Right cardiac atrium (tissue), 5 donors: ENCODE results near the gene TENT5C. TPM values are rescaled to one million over a fixed set of nuclear protein-coding genes. Genes with fewer than 3 reads are reported as not detected.

ENCODE experiments used
- ATAC-seq, 2 donors: fragments of 200-7000 bp; cut with Tn5 transposase; one replicate each; pipeline versions ENCODE4 v1.8.0 to v1.9.1; 2020; ENCODE audit warnings: moderate library complexity in 2 of 2, mild to moderate bottlenecking in 1 of 2
- DNase-seq, 3 donors: peaks; one replicate each; pipeline ENCODE4 v3.0.0-alpha.2; 2020
- H3K27ac ChIP-seq: one replicate; pipeline ENCODE4 v1.5.1; 2013; ENCODE audit warnings: mild to moderate bottlenecking, low read length, control low read depth, moderate library complexity
- H3K27me3 ChIP-seq: one replicate; pipeline ENCODE4 v1.6.1; 2013; ENCODE audit not compliant: control insufficient read depth, insufficient read depth
- H3K4me1 ChIP-seq: one replicate; pipeline ENCODE4 v1.6.1; 2013; ENCODE audit warnings: low read length; ENCODE audit not compliant: control insufficient read depth, insufficient read depth
- H3K4me3 ChIP-seq: one replicate; pipeline ENCODE4 v1.5.1; 2013; ENCODE audit warnings: low read length, control low read depth
- H3K9me3 ChIP-seq: one replicate; pipeline ENCODE4 v1.6.1; 2013; ENCODE audit warnings: low read length; ENCODE audit not compliant: control insufficient read depth
- WGBS: extraction: QIAGEN DNeasy Blood & Tissue Kit; methylation state at CpG from one replicate; pipeline ENCODE4 v1.1.7; 2013; 5-methylcytosine and 5-hydroxymethylcytosine counted together
- intact Hi-C, 4 donors: fragments of 100-400 bp; cut with DNase I; formaldehyde crosslinking; loops; one replicate each; pipeline versions ENCODE4 v1.11.0 to v1.14.0; 2022 to 2023
- polyA plus RNA-seq: library from polyadenylated mRNA; stranded (reverse); fragments of 200-250 nt; gene quantifications from one replicate; pipeline ENCODE4 v1.2.3, GENCODE V29; 2013
- total RNA-seq, 4 donors: library from RNA; stranded (reverse); fragmentation: NEBNext Ultra II Directional; extraction: Animal tissue kit (Norgen Biotek cat#: 25700); gene quantifications; one replicate each; pipeline ENCODE4 v1.2.1, GENCODE V29; 2021
- donor health status: healthy with polysubstance abuse.
- donor health status: DM: no; HTN: yes; CAD: no.
- donor health status: DM: no; HTN: no; CAD: no.
- donor health status: DM: no; HTN: yes; CAD: no; lungs with severe emphysema.
- donor health status: DM: yes; HTN: yes; CAD: no.

Gene TENT5C
- total and polyA plus RNA-seq, 5 donors = 9.5 to 33.1 (median 31.1) TPM

DNA sequence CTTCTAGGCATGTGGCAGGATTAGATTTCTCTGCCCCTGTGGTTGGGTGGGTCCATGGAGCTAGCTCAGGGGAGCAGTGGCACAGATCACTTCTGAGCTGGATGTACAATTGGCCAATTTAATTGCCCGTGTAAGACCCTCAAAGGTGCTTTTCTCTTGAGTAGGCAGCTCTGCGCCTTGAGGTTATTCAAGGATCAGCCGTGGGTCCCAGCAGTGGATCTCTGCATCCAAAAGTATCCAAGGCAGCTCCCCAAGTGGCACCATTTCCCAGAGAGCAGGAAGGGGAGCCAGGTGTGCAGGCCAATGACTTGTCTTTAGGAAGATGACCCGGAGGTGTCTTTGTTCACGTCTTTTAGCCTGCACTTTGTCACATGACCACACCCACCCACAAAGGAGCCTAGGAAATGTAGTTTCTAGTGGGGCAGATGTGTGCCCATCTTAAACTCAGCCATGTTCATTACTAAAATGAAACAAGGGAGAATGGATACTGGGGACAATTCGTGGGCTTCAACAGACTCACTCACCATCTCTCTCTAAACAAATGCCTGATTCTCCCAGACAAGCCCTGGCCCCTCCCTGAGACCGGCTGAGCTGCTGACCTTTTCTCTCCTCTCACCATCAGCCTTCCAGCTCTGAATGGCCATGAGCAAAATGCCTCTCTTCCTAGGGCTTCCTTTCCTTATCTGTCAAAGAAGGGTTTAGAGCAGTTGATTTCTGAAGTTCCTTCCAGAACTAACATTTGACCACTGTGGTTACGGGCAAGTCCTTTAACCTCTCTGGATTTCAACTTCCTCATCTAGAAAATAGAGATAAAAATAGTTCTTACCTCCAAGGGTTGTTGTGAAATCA is 41.4 kb upstream of the TENT5C start:
- Histone ChIP-seq H3K27ac (no peak overlapping the region), H3K4me3 (no peak overlapping the region), H3K9me3 (no peaks in the 10 kb centered on the region), H3K27me3 (no peaks in the 10 kb centered on the region), H3K4me1 (no peaks in the 10 kb centered on the region)
- no peak for ATAC-seq
- DNase-seq = no peak
- WGBS = 74% methylated on average over 8 of the region's 8 CpGs
- intact Hi-C loops = no loop called here

DNA sequence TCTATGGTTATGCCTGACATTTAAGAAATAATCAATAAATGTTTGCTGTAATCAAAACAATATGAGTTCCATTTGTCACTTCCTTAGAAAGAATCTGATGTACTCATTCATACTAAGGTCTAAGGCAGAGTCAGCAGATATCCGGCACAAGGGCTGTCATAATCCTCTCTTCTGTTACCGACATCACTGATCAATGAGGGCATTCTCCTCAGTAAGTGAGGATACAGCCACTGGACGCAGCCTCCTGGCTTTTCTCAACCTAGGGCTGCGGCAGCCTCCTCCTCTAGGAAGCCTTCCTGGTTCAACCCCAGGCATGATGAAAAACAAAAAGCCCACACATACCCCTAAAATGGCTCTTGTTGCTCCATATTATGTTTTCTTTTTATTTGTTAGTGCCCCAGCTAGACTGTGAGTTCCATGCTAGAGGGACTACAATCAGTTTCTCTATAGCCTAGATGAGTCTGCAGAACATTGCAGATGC is 40.7 kb upstream of the TENT5C start:
- DNase-seq = no peak

DNA sequence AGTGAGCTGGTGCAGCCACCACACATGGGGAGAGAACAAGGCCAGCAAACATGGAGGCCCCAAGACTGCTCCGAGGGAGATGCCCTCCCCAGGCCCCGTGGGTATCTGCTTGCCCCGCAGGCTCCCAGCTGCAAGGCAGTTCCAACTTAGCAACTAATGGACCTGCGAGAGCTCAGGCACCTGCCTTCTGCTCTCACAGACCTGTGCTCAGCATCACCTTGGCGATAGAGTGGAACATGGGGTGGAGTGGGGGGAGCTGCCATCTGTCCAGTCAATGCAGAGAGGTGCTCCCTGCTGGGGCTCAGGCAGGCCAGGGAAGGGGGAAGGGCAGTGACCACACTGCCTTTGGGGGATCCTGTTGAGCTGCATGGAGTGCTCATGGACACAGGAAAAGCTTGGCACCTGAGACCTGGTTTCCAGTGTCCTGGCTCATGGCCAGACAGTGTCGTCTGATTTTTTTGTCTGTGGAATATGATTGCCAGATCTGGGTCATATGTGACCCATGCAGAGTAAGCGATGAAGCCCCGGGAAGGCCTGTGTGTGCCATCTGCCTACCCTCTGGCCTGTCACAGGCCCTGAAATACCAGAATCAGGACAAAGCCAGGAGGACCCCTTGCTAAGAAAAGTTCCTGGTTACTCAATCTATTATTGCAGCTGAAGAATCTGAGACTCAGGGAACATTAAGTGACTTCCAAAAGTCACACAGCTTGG is 39.9 kb upstream of the TENT5C start:
- intact Hi-C loops = no loop called here
- ATAC-seq (no peak), DNase-seq (no peak)
- H3K4me3 ChIP-seq = no peak overlapping the region
- no peaks in the 10 kb centered on the region for H3K27me3 ChIP-seq
- WGBS = 86% methylated on average over 8 of the region's 8 CpGs
- no peaks in the 10 kb centered on the region for H3K4me1 ChIP-seq
- H3K27ac ChIP-seq = no peak overlapping the region
- no peaks in the 10 kb centered on the region for H3K9me3 ChIP-seq

More for the DNA sequence above, 40.7 kb upstream of the TENT5C start:
- WGBS = 83% methylated on average over 4 of the region's 4 CpGs
- no peak for ATAC-seq
- no peak overlapping the region for H3K27ac ChIP-seq
- no peaks in the 10 kb centered on the region for H3K27me3 ChIP-seq
- intact Hi-C loops = no loop called here
- H3K9me3 ChIP-seq = no peaks in the 10 kb centered on the region
- no peaks in the 10 kb centered on the region for H3K4me1 ChIP-seq
- H3K4me3 ChIP-seq = no peak overlapping the region

- intact Hi-C loops = no loop called here
- ATAC-seq = no peak
- Histone ChIP-seq H3K27ac (no peak overlapping the region), H3K4me3 (no peak overlapping the region), H3K27me3 (no peaks in the 10 kb centered on the region), H3K9me3 (no peaks in the 10 kb centered on the region), H3K4me1 (no peaks in the 10 kb centered on the region)
- WGBS = 88% methylated on average over 3 of the region's 3 CpGs
- no peak for DNase-seq
Observed at GRCh38 chr1:117566556-117566955, 39.3 kb upstream of the TENT5C start.

DNA sequence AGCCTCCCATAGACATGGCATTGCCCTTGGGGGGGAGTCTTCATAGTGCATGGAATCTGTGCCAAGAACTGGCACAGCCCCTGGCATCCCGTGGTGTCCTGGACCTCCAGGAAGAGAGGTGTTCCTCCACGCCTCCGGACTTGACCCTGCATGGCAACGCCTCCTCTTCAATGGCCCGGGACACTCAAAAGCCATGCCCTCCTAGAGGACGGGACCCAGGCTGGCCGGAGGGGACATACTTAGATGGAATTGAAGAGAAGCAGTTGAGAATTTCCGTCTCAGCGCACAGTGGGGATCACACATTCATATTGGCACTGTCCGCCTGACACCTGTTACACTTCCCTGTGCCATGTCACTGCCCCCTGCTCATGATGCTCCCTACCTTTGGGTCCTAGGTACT is 38.4 kb upstream of the TENT5C start:
- intact Hi-C loops = no loop called here
- WGBS = 93% methylated on average over 10 of the region's 10 CpGs
- peak in 1 of 2 donors; percentile 15 for ATAC-seq

GRCh38 chr1:117567976-117568375 is 37.9 kb upstream of the TENT5C start:
- Histone ChIP-seq H3K27ac (no peak overlapping the region), H3K9me3 (no peaks in the 10 kb centered on the region), H3K4me1 (no peaks in the 10 kb centered on the region), H3K27me3 (no peaks in the 10 kb centered on the region), H3K4me3 (no peak overlapping the region)
- ATAC-seq (no peak), DNase-seq (no peak)
- 71% methylated on average over 3 of the region's 3 CpGs for WGBS
- intact Hi-C loops = no loop called here

More for the DNA sequence above, 38.4 kb upstream of the TENT5C start:
- Histone ChIP-seq H3K27me3 (no peaks in the 10 kb centered on the region), H3K4me1 (no peaks in the 10 kb centered on the region), H3K27ac (no peak overlapping the region), H3K4me3 (no peak overlapping the region), H3K9me3 (no peaks in the 10 kb centered on the region)
- no peak for DNase-seq

GRCh38 chr1:117568999-117569398 is 36.8 kb upstream of the TENT5C start:
- DNase-seq (no peak), ATAC-seq (no peak)
- Histone ChIP-seq H3K27me3 (no peaks in the 10 kb centered on the region), H3K27ac (no peak overlapping the region), H3K4me1 (no peaks in the 10 kb centered on the region), H3K9me3 (no peaks in the 10 kb centered on the region), H3K4me3 (no peak overlapping the region)
- intact Hi-C loops = no loop called here
- whole genome bisulfite sequencing = 90% methylated on average over 6 of the region's 6 CpGs

GRCh38 chr1:117569856-117570255 is 36.0 kb upstream of the TENT5C start:
- 35% methylated on average over 3 of the region's 3 CpGs for WGBS
- no peaks in the 10 kb centered on the region for H3K4me1 ChIP-seq
- no peak overlapping the region for H3K27ac ChIP-seq
- no peak overlapping the region for H3K4me3 ChIP-seq
- DNase-seq = no peak
- intact Hi-C loops = no loop called here
- H3K27me3 ChIP-seq = no peaks in the 10 kb centered on the region
- H3K9me3 ChIP-seq = no peaks in the 10 kb centered on the region
- no peak for ATAC-seq

- 78% methylated on average over 8 of the region's 8 CpGs for WGBS
- ATAC-seq = peak in 1 of 2 donors; percentile 29
Observed at GRCh38 chr1:117570988-117571409, 34.8 kb upstream of the TENT5C start.

DNA sequence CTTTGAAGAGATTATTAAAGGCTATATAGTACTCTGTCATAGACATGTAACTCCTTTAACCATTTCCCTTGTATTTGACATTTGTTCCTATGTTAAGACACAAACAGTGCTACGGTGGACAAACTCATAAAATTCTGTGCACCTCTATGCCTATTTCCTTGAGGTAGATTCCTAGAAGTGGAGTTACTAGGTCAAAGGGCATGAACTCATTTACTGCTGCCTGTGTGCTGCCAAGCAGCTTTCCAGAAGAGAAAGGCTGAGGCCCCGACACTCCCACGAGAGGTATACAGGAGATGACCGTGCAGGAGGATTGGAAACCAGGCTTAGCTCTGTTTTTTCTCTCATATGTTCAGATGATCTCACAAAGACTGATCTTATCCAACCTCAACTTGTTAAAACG is 34.4 kb upstream of the TENT5C start:
- DNase-seq = no peak
- intact Hi-C loops = no loop called here
- Histone ChIP-seq H3K9me3 (no peaks in the 10 kb centered on the region), H3K27me3 (no peaks in the 10 kb centered on the region), H3K4me1 (no peaks in the 10 kb centered on the region), H3K4me3 (no peak overlapping the region), H3K27ac (no peak overlapping the region)
- no peak for ATAC-seq
- 79% methylated on average over 5 of the region's 5 CpGs for WGBS

More at GRCh38 chr1:117570988-117571409, 34.8 kb upstream of the TENT5C start:
- H3K9me3 ChIP-seq = no peaks in the 10 kb centered on the region
- H3K27me3 ChIP-seq = no peaks in the 10 kb centered on the region
- H3K4me1 ChIP-seq = no peaks in the 10 kb centered on the region
- intact Hi-C loops = no loop called here
- no peak overlapping the region for H3K4me3 ChIP-seq
- no peak overlapping the region for H3K27ac ChIP-seq
- no peak for DNase-seq

- Histone ChIP-seq H3K4me1 (no peaks in the 10 kb centered on the region), H3K4me3 (no peak overlapping the region), H3K27me3 (no peaks in the 10 kb centered on the region), H3K27ac (no peak overlapping the region), H3K9me3 (no peaks in the 10 kb centered on the region)
- WGBS = 63% methylated on average over 4 of the region's 4 CpGs
- DNase-seq = no peak
- peak in 1 of 2 donors; percentile 34 for ATAC-seq
- intact Hi-C loops = no loop called here
Observed at GRCh38 chr1:117572546-117572945, 33.3 kb upstream of the TENT5C start.
